Lower lobe of right lung (tissue), 2 donors: ENCODE measurements around the gene UBE2G1. TPM values are rescaled to one million over a fixed set of nuclear protein-coding genes. Genes with fewer than 3 reads are reported as not detected.
"Not testable (repeated sequence)": the region's sequence is repeated elsewhere in the genome, so short reads cannot be mapped to it uniquely, and the experiment has no call there.

Experiments used
- ATAC-seq, 2 donors: fragments of 200-7000 bp; cut with Tn5 transposase; one replicate each; pipeline ENCODE4 v1.9.1; 2020 to 2022; ENCODE audit warnings: mild to moderate bottlenecking in 2 of 2, moderate library complexity in 2 of 2
- DNase-seq: peaks from one replicate; pipeline ENCODE4 v3.0.0-alpha.2; 2020
- H3K27ac ChIP-seq: fragments of 200-600 bp; one replicate; pipeline ENCODE4 v1.8.0; 2022
- H3K27me3 ChIP-seq: fragments of 200-600 bp; one replicate; pipeline ENCODE4 v1.8.0; 2022; ENCODE audit warnings: low read depth
- H3K36me3 ChIP-seq: fragments of 200-600 bp; one replicate; pipeline ENCODE4 v1.8.0; 2022; ENCODE audit warnings: mild to moderate bottlenecking
- H3K4me1 ChIP-seq: fragments of 200-600 bp; one replicate; pipeline ENCODE4 v1.8.0; 2022
- H3K4me3 ChIP-seq: fragments of 200-600 bp; one replicate; pipeline ENCODE4 v1.8.0; 2022; ENCODE audit warnings: mild to moderate bottlenecking
- H3K9me3 ChIP-seq: fragments of 200-600 bp; one replicate; pipeline ENCODE4 v1.8.0; 2022
- intact Hi-C: fragments of 100-400 bp; cut with DNase I; formaldehyde crosslinking; loops from one replicate; pipeline ENCODE4 v1.11.0; 2022
- total RNA-seq: library from RNA; stranded (reverse); fragmentation: NEBNext Ultra II Directional; extraction: Animal tissue kit (Norgen Biotek cat#: 25700); gene quantifications from one replicate; pipeline ENCODE4 v1.2.1, GENCODE V29; 2021
- TF ChIP-seq, protein P1 (sequence below): fragments of 200-600 bp; IDR thresholded peaks from one replicate; pipeline ENCODE4 v1.8.0; 2022; ENCODE audit warnings: antibody characterized with exemption, mild to moderate bottlenecking
- donor health status: DM: no; HTN: yes; CAD: no; lungs with severe emphysema.

Gene UBE2G1
- total RNA-seq, 1 donor from 2014 or later, result 42.5 TPM

DNA sequence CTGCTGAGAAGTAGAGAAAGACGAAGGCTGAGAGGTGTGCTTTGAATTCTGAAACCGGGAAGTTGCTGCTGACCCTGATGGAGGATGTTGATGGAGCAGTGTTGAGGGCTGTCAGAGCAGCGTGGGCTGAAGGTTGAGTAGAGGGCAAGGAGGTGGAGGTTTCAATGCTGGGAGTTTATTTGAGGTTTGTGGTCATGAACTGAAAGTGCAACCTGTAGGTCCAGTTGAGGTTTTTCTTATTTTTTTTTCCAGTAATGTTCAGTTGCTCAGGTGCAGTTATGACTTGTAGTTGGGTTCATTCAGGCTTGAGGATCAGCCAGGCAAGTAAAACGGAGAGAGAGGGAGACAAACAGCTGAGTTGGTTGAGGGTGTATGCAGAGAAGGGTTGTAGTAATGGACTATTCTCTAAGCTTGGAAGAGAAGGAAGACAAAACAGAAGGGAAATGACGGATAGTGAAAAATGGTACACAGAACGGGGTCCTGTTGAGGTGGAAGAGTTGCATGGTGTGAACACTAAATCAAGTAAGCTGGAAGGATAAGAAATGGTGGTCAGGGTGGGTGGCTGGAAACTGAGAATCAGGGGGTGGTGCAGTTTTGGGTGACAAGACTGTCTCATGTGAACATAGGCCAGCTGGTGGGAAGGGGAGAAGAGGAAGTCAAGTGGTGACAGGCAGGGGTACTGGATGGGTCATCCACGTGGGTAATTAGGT lies 8.7 kb upstream of the UBE2G1 start:
- no peaks in the 10 kb centered on the region for H3K4me1 ChIP-seq
- TF ChIP-seq, protein P1, sequence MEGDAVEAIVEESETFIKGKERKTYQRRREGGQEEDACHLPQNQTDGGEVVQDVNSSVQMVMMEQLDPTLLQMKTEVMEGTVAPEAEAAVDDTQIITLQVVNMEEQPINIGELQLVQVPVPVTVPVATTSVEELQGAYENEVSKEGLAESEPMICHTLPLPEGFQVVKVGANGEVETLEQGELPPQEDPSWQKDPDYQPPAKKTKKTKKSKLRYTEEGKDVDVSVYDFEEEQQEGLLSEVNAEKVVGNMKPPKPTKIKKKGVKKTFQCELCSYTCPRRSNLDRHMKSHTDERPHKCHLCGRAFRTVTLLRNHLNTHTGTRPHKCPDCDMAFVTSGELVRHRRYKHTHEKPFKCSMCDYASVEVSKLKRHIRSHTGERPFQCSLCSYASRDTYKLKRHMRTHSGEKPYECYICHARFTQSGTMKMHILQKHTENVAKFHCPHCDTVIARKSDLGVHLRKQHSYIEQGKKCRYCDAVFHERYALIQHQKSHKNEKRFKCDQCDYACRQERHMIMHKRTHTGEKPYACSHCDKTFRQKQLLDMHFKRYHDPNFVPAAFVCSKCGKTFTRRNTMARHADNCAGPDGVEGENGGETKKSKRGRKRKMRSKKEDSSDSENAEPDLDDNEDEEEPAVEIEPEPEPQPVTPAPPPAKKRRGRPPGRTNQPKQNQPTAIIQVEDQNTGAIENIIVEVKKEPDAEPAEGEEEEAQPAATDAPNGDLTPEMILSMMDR, result no peak
- no peak for ATAC-seq
- H3K27me3 ChIP-seq, result no peaks in the 10 kb centered on the region
- no peaks in the 10 kb centered on the region for H3K36me3 ChIP-seq
- no peak overlapping the region for H3K27ac ChIP-seq
- intact Hi-C loops, result no loop called here
- H3K4me3 ChIP-seq, result no peak overlapping the region
- no peaks in the 10 kb centered on the region for H3K9me3 ChIP-seq
- peak; percentile 13 for DNase-seq

DNA sequence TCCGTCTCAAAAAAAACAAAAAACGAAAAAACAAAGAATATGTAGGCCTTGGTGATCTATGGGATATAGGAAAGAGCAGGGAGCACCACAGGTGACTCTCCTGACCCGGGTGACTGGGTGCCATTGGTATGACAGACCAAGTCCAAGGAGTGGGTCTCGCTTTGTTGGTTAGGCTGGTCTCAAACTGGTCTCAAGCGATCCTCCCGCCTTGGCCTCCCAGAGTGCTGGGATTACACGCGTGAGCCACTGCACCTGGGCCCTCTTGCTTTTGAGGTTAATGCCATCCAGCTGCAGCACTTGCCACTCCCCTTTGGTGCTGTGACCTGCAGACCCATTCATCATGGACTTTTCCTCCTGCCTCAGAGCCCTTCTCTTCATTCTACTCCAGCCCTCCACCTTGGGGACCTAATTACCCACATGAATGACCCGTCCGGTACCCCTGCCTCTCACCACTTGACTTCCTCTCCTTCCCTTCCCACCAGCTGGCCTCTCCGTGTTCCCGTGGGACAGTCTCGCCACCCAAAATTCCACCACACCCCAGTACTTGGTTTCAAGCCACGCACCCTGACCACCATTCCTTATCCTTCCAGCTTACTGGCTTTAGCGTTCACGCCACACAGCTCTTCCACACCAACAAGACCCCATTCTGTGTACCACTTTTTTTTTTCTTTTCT lies 3.2 kb upstream of the UBE2G1 start:
- Histone ChIP-seq H3K27me3 (no peaks in the 10 kb centered on the region), H3K4me1 (peaks cover 8% of the 10 kb centered on the region), H3K9me3 (no peaks in the 10 kb centered on the region), H3K4me3 (no peak overlapping the region), H3K36me3 (no peaks in the 10 kb centered on the region), H3K27ac (no peak overlapping the region)
- DNase-seq, result no peak
- intact Hi-C loops, result no loop called here
- ATAC-seq, result no peak
- TF ChIP-seq, protein P1, result no peak

DNA sequence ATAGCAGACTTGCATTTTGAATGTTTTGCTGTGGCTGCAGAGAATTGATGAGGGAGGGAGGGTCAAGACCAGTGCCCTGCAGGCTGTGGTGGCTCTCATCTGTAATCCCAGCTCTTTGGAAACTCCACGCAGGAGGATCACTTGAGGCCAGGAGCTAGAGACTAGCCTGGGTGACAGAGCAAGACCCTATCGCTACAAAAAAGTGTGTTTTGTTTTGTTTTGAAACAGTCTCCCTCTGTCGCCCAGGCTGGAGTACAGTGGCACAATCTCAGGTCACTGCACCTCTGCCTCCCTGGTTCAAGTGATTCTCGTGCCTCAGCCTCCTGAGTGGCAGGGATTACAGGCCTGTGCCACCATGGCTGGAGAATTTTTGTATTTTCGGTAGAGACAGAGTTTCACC lies 1.9 kb upstream of the UBE2G1 start:
- Histone ChIP-seq H3K36me3 (no peaks in the 10 kb centered on the region), H3K27ac (no peak overlapping the region), H3K4me1 (peaks cover 12% of the 10 kb centered on the region), H3K27me3 (no peaks in the 10 kb centered on the region), H3K9me3 (no peaks in the 10 kb centered on the region), H3K4me3 (no peak overlapping the region)
- intact Hi-C loops, result no loop called here
- no peak for ATAC-seq
- DNase-seq, result no peak
- TF ChIP-seq, protein P1, result no peak

DNA sequence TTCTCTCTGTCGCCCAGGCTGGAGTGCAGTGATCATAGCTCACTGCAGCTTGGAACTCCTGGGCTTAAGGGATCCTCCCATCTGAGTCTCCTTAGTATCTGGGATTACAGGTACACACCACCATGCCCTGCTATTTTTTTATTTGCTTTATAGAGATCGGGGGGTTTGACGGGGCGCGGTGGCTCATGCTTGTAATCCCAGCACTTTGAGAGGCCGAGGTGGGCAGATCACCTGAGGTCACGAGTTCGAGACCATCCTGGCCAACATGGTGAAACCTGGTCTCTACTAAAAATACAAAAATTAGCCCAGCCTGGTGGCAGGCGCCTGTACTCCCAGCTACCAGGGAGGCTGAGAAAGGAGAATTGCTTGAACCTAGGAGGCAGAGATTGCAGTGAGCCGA lies 702 bp upstream of the UBE2G1 start:
- ATAC-seq, H3K9me3 ChIP-seq, H3K27me3 ChIP-seq, H3K36me3 ChIP-seq, intact Hi-C loops, DNase-seq: not testable (repeated sequence)
- H3K4me3 ChIP-seq, result peak overlapping the region; percentile 99
- H3K4me1 ChIP-seq, result peaks cover 12% of the 10 kb centered on the region
- peak overlapping the region; percentile 97 for H3K27ac ChIP-seq

DNA sequence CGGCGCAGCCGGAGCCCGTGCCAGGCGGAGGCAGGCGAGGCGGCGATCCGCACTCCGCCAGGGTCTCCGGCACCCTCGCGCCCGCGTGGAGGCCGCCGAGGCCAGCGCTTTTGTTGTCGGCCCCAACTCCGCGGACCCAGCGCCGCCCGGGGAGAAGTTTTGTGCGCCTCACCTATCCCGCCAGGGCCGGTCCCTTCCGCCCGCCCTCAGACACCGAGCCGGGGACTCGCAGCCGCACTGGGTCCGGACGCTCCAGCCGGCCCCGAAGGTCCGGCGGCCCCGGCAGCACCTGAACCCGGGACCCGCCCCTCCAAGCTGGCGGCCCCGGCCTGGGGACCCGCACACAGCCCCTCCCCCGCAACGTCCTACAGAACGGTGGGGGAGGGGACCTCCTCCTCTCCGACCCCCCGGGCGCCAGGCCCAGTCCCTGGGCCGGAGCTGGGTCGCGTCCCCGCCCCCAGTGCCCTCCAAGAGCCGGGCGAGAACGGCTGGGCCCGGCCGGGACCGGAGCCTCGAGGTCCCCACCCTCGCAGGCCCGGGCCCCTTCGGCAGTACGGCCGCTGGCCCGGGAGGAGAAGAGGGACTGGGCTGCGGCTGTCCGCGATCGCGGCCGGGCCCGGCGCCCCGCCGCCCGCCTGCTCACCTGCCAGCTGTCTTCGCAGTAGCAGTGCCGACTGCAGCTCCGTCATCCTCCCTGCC lies 698 bp downstream of the UBE2G1 start:
- TF ChIP-seq, protein P1, result no peak
- Histone ChIP-seq H3K27me3 (no peaks in the 10 kb centered on the region), H3K27ac (peak overlapping the region; percentile 97), H3K36me3 (peaks cover 6% of the 10 kb centered on the region), H3K9me3 (no peaks in the 10 kb centered on the region), H3K4me1 (peaks cover 12% of the 10 kb centered on the region), H3K4me3 (peak overlapping the region; percentile 99)
- intact Hi-C loops, result no loop called here
- DNase-seq (peak; percentile 64), ATAC-seq (peak; percentile 35 to 38)
